DMS114 treated with DMSO at 0.1 percent for 48 hours (cell line): ENCODE measurements around the gene FTCD.

Source experiments
- DNase-seq: peaks from one replicate; lab custom pipeline; 2025; ENCODE audit not compliant: unreplicated experiment; lab: John Stamatoyannopoulos, UW

Gene FTCD

GRCh38 chr21:46095083-46095719, 60.2 kb downstream of the FTCD start:
- no peak for DNase-seq

GRCh38 chr21:46094401-46095082, 60.8 kb downstream of the FTCD start:
- DNase-seq, result no peak

- DNase-seq, result no peak
Measured at GRCh38 chr21:46093668-46094400, 61.5 kb downstream of the FTCD start.

DNA sequence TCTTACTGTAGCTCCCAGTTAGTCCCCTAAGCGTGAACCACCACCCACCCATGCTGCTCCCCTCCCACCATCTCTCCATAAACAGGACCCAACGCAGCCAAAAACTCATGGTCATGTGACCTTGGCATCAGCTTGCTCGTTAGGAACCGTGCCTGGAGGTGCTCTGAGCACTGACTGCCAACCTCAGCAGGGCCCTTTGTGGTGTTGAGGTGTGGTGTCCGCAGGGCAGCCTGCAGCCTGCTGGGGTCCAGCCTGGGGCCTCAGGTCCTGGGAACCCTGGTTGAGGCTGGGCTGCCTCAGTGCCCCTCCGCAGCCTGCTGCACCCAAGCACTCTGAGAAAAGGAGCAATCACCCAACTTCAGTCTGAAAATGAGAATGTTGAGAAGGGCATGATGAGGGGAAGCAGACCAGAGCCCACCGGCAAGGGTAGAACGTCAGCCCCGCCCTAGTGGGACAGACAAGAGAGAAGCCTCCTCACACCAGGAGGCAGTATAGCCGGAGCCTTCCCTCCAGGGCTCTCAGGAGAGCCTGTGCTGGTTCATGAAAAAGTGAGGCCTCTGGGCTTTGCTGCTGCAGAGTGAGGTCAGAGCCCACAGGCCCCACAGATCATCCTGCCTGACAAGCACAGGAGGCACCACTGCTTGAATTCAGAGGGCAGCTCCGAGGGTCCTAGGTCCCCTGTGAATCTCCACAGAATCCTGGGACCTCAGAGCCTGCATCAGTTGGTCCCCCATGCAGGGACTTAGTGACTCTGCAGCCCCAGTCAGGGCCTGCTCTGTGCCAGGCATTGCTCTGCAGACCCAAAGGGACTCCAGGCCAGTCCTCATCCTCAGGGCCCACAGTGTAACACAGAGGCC, 62.3 kb downstream of the FTCD start:
- no peak for DNase-seq

GRCh38 chr21:46092026-46092764, 63.2 kb downstream of the FTCD start:
- no peak for DNase-seq

- no peak for DNase-seq
Measured at GRCh38 chr21:46091631-46092025, 63.8 kb downstream of the FTCD start.

GRCh38 chr21:46091118-46091517, 64.3 kb downstream of the FTCD start:
- DNase-seq, result no peak

DNA sequence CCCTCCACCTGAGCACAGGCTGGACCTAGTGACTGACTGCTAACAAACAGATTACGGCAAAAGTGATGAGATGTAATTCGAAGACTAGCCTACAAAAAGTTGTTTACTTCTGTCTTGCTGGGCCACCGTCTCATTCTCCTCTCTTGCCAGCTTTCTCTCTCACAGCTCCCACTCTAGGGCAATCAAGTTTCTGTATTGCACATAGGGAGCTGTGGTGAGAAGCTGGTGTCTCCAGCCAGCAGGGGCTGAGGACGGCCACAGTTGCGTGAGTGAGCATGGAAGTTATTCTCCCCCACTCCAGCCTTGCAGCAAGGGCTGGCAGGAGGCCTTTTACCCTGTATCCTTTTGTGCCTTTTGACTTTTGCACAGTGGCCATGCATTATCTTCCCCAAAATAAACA, 66.1 kb downstream of the FTCD start:
- no peak for DNase-seq

DNA sequence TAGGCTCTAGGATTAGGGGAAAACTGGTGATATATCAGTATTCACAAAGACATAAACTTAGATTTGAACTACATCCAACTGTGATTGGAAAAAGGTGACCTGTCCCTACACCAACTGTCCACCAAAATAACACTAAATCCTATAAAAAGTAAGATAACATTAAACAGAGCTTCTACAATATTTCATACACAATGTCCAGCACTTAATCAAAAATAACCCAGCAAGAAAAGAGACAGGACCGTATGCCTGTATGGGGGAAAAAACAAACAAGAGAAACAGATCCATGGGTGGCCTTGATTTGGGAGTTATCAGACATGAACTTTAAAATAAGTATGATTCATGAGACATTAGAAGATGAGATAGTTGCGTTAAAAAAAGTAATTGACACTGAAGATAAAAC, 67.2 kb downstream of the FTCD start:
- DNase-seq, result no peak

DNA sequence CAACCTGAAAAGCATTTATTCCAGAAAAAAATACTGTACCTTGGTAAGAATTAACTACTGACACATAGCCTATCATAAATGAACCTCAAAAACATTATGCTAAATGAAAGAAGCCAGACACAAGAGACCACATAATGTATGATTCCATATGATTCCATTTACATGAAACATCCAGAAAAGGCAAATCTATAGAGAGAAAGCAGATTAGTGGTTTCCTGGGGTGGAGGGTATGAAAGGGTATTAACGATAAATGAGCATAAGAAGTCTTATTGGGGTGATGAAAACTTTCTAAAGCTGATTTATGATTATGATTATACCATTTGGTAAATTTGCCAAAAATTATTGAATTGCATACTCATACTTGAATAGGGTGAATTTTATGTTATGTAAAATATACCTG, 67.7 kb downstream of the FTCD start:
- no peak for DNase-seq
